Right renal cortex interstitium (tissue), 3 donors: ENCODE data around the gene CIAO2B. TPM values are rescaled to one million over a fixed set of nuclear protein-coding genes. Genes with fewer than 3 reads are reported as not detected.
"Not testable (repeated sequence)": the region's sequence is repeated elsewhere in the genome, so short reads cannot be mapped to it uniquely, and the experiment has no call there.

ENCODE experiments used
- DNase-seq, 3 donors: peaks; one replicate each; pipeline ENCODE4 v3.0.0-alpha.2; 2013; ENCODE audit warnings: low read depth in 3 of 3, low spot score in 2 of 3
- polyA plus RNA-seq, 3 donors: library from polyadenylated mRNA; unstranded; fragments of 120-200 nt; gene quantifications; one replicate each; pipeline ENCODE4 v1.2.1, GENCODE V29; 2013; ENCODE audit not compliant: insufficient read length in 3 of 3

The CIAO2B gene
- polyA plus RNA-seq, 3 donors: 76.4 to 98.5 (median 95.7) TPM

DNA sequence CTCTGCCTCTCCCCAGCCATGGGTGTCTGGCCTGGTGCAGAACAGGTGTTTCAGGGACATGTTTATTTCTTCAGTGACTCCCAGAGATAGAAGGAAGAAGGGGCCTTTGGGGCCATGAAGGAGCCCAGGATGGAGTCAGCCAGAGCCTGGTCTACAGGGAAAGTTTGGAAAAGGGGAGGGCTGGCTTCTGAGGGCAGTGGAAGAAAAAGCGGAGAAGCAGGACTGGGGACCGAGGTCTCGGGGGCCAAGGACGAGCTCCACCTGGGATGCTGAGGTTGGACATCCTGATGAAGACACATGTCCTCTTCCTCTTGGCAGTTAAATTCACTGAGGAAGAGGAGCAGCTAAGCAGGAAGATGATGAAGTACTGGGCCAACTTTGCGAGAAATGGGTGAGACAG lies 8.8 kb upstream of the CIAO2B start:
- no peak for DNase-seq

DNA sequence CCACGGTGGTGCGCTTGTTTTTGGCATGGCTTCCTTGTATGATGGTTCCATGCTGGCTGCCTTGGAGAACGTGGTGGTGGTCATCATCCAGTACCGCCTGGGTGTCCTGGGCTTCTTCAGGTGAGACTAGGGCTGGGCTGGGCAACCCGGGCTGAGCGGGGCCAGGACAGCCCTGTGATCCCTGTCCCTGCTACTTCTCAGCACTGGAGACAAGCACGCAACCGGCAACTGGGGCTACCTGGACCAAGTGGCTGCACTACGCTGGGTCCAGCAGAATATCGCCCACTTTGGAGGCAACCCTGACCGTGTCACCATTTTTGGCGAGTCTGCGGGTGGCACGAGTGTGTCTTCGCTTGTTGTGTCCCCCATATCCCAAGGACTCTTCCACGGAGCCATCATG lies 6.0 kb upstream of the CIAO2B start:
- no peak for DNase-seq

DNA sequence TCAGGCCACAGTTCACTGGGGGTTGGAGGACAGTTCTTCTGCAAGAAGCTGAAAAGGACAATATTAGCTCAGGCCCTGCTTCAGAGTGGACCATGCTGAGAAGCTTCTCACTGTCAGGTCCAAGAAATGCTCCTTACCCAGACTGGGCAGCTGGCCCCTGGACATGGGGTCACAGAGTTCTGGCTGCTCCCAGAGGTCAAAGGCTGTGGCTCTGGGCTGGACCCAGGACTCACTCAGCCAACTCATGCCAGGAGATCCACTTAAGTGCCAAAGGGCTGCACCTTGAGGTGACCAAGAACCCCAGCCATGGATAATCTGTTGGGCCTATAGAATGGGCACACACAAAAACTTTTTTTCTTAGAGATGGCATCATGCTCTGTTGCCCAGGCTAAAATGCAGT lies 5.2 kb upstream of the CIAO2B start:
- no peak for DNase-seq

DNA sequence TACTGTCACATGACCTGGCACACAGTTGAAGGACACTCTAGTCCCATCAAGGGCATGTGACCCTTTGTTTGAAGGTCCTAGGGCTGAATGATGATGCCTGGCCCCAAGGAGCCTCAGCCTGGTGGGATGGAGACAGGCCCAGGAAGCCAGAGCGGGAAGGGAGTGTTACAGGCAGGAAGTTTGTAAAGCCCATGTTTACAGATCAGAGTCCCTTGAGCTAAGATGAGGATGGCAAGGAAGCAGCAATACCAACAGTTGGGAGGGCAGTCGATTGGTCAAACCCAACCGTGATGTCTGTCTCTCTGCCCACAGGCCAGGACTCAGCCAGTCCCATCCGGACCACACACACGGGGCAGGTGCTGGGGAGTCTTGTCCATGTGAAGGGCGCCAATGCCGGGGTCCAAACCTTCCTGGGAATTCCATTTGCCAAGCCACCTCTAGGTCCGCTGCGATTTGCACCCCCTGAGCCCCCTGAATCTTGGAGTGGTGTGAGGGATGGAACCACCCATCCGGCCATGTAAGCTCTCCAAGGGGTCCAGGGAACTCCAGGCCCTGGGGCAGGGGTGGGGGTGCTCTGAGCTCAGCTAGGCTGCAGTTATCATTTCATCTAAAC lies 3.6 kb upstream of the CIAO2B start:
- no peak for DNase-seq

DNA sequence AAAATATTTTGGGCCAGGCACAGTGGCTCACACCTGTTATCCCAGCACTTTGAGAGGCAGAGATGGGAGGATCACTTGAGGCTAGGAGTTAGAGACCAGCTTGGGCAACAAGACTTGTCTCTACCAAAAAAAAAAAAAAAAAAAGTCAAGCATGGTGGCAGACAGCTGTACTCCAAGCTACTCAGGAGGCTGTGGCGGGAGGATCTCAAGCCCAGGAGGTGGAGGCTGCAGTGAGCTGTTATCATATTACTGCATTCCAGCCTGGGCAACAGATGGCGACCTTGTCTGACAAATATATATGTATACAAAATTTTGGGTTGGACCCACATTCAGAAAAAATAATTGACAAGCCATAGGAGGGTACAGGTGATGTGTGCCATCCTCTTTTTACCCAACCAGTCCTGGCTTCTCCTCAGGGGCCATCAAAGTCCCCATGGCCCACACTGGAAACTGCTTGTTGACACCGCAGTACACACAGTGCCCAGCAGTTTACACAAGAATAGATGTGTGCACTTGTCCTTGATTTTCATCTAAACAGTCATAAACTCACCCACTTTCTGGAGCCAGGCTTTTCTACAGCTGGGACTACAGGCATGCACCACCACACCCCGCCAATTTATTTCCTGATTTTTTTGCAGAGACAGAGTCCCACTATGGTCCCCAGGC lies 2.8 kb upstream of the CIAO2B start:
- DNase-seq: no peak

DNA sequence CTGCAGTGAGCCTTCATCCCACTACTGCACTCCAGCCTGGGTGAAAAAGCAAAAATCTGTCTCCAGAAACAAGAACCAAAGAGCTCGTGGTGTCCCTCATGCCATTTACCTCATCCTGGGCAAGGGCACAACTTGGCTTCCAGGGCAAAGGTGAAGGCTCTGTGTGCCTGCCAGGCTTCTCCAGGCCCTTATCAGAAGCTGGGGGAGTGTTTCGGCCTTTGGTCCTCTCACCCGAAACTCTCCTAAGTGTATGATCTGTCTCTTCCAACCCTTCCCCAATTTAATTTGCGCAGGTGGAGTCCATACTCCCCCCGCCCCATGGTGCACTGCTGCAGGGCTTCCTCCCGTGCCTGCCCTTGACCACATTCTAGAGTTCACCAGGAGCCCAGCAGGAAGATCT lies 2.3 kb upstream of the CIAO2B start:
- DNase-seq: no peak

DNA sequence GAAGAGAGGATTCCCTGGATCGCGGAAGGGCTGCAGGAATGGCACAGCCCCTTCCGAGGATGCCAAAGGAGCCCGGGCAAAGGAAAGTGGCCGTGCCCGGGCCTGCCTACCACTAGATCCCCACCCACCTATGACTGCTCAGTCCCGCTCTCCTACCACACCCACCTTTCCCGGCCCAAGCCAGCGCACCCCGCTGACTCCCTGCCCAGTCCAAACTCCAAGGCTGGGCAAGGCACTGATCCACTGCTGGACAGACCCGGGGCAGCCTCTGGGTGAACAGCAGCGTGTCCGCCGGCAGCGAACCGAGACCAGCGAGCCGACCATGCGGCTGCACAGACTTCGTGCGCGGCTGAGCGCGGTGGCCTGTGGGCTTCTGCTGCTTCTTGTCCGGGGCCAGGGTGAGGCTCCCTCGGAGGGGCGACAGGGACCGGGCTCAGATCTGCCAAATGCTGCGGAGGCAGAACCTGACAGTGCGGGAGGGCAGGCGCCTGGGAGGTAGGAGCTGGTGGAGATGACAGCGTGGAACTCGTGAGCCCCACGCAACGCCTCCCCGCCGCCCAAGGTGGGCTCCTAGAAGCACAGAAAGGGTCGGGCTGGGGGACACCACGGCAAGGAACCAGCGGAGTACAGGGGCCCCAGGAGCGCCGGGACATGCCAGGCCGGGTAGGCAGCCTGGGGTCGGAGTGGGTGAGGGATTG lies 1.3 kb upstream of the CIAO2B start, which contains the start of gene CES2:
Gene CES2 (plus strand): TSS at position 203 of the 698 bp plus-strand sequence. CDS start 120 bp downstream, at position 323.
- no peak for DNase-seq

DNA sequence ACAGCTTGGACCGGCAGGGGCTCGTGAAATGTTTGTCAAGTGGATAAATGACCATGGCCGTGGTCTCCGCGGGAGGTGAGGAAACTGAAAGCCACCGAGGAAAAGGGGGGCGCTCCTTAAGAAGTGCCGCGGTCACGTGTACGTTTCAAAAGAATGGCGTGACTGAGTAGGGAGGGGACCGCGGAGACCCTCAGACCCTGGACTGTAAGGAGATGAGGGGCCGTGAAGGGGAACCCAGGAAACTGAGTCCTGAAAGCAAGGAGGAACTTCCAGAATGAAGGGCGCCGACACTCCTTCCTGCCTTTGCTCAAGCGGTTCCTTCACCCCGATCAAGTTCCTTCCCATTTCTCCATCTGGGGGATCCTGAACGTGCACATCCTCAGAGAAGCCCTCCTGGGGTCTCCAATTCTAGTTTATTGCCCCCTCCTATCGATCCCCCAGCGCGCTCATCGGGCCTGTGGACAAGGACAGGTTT lies 674 bp upstream of the CIAO2B start:
- DNase-seq: not testable (repeated sequence)

DNA sequence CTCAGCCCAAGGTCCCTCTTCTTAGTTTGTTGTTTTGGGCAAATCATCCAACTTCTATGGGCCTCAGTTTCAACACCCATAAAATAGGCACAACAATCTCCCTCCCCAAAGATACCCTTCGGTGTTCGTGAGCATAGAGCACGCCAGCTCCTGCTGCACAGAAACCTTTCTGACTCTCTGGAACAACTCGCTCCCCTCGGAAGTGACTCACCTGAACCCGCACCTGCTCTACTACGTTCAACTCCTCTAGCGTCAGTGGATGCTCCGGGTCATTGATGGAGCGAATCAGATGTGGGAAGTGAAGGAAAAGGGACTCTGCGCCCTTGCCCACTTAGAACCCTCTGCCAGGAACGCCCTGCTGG lies 445 bp downstream of the CIAO2B start:
- no peak for DNase-seq

DNA sequence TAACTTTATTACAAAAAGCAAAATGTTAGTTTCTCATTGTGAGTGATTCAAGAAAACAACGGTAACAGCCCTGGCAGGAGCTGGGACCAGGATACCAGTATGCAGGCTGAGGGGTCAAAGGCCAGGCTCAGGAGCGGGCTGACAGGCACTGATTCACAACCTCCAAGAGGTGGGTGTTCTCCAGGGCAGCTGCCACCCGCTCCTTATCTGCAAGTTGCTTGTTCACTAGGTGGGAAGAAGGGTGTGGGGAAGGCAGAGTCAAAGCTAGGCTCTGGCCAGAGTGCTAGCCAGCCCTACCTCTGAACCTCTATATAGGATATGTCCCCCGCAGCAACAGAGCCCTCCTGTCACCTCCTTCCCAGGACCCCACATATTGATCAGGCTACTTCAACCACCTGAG lies 2.1 kb downstream of the CIAO2B start:
- no peak for DNase-seq

DNA sequence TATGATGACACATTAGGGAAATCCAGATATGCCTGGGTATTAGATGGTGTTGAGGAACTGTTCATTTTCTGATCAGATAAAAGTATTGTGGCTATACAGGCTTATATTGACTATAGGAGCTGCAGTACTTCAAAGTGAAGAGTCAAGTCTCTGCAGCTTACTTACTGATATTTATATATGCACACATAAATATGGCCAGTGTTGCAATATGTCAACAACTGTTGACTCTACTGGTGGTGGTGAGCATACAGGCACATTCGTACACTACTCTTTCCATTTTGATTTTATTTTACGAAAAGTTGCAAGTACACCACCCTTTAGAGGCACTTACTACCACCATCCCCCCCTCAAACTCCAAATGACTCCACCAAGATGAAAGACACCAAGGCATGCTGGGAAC lies 2.5 kb downstream of the CIAO2B start:
- no peak for DNase-seq

DNA sequence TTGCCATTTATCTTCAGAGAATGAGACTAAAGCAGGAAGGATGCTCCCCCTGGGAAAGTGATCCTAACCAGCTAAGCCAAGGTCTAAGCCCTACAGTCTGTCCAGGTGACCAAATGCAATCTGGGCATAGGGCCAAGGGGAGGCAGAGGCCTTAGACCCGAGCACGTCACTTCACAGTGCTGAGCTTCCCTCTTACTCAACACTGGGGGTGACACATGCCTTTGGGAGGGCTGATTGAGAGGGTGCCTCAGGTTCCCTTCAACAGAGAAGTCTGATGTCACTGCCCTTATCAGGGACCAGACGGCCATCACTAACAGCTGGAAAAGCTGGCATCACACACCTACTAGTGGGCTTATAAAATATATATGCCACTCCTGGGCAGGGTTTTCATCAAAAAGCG lies 4.0 kb downstream of the CIAO2B start:
- no peak for DNase-seq

DNA sequence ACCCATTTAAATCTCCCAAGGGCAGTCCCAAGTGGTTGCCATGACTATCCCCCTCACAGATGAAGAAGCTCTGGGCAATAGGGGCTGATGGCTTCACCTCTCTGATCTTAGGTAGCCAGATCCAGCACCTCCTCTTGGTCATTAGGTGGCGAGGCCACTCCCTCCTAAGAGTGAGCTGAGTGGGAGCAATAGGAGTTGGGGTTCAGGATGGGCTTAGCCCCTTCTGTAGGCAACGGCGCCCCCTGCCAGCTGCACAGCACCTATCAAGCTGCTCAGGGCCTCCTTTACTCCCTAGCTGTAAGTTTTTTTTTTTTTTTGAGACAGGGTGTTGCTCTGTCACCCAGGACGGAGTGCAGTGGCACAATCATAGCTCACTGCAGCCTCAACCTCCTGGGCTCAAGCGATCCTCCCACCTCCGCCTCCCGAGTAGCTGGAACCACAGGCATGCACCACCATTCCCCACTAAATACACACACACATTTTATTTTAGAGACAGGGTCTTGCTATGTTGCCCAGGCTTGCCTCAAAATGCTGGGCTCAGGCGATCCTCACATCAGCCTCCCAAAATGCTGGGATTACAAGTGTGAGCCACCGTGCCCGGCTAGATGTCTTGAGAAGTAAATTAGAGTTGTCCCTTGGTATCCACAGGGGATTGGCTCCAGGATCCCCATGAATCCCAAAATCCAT lies 5.4 kb downstream of the CIAO2B start:
- no peak for DNase-seq

DNA sequence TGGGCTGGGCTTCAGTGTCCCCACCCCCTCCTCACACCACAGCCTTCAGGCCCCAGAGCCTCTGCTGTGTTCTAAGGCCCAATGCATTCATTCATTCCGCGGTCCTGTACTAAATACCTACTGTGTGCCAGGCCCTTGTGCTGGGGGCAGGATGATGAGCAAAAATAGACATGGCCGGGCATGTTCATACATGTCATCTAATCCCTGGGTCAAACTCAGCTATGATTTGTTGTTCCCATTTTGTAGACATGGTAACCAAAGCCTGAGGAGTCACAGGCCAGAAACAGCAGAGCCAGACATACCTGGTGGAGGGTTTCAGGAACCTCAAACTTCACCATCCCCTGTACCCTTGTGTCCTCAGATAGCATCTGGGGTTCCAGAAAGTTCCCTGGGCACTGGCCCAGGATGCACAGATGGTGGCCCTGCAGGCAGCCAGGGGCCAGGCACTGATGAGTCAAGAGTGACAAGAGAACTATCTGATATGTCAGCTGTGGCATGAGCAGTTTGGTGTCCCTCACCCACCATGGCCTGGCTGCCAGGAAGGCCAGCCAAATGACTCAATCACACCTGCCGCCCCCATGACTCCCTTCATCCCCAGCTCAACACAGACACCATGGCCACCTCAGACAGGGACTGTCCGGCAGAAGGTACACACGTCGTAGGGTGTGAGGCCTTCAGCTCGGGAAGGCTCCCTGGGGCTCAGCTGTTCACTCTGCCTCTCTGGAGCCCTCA lies 6.1 kb downstream of the CIAO2B start:
- DNase-seq: no peak

DNA sequence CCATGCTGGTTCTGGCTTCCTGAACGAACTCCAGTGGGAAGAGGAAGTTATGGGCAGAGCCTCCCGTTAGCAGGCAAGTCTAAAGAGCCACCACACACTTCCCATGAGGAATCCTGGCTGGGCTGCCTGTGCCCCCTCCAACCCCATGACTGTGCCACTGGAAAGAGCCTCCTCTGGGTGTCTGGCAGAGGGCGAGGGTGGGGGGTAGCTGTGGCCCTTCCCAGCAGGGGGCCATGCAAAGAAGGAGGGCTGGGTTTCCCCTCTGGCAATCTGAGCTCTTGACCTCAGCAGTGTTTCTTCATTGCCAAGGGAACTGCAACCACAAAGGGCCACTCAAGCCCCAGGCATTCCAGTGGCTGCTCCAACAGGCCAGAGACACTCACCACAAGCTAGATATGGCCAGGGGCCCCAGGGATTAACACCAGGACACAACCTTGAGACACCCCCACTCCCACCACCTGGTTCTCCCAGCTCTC lies 7.2 kb downstream of the CIAO2B start:
- DNase-seq: no peak

DNA sequence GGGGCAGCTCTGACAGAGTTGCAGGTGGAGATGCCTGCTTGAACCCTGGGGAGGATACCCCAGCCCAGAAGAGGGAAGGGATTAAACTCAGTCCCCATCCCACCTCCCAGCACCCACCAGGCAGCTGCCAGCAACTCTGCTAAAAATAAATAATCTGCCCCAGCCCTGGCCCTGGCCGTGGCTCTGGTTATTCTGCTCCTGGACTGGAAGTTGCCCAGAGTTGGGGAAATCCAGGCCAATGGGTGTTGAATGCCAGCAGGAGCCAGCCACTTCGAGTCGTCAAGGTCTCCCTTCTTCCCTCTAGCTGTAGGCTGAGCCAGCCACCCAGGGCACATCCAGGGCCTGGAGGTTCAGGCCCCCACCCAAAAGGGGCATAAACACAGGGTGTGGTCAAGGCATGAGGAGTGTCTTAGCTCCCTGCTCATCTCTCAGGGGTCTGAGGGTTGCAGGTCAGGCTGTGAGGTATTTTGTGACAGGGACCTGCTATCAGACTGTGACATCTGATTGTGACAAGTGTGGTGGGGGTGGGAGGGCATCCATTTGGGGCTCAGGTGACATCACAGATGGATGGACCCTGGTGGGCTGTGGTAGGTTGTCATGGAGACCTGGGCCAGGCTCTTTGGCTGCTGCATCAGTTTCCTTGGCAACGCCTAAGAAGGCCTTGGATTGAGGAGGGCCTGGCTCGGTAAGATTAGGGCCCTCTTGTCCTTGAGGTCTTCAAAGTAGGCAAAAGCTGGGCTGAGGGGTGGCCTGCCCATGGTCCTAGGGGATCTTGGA lies 7.8 kb downstream of the CIAO2B start:
- no peak for DNase-seq

DNA sequence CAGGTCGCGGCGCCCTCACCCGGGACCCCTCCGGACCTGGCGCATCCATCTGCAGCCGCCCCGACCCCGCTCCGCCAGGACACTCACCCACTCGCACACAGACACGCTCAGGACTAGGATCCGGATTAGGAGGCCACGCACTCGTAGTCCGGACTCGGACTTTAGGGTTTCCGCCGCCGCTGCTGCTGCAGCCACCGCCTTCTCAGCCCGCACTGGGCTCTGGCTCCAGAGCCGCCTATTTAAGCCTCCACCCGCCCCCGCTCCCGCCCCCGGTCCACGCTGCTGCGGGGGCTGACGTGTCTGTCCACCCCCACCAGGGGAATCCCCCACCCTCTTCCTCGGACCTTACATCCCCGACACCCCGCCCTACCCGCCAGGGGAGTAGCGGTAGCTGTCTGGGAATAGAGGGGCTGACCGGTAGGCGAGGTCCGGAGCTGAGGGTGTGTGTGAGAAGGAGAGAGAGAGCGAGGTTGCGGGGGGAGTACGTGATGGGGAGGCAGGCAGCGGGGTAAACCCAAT lies 8.8 kb downstream of the CIAO2B start, which contains the start of gene RRAD:
Gene RRAD (minus strand): TSS at position 214 of the 519 bp plus-strand sequence. CDS start 356 bp downstream, outside the sequence.
- no peak for DNase-seq

DNA sequence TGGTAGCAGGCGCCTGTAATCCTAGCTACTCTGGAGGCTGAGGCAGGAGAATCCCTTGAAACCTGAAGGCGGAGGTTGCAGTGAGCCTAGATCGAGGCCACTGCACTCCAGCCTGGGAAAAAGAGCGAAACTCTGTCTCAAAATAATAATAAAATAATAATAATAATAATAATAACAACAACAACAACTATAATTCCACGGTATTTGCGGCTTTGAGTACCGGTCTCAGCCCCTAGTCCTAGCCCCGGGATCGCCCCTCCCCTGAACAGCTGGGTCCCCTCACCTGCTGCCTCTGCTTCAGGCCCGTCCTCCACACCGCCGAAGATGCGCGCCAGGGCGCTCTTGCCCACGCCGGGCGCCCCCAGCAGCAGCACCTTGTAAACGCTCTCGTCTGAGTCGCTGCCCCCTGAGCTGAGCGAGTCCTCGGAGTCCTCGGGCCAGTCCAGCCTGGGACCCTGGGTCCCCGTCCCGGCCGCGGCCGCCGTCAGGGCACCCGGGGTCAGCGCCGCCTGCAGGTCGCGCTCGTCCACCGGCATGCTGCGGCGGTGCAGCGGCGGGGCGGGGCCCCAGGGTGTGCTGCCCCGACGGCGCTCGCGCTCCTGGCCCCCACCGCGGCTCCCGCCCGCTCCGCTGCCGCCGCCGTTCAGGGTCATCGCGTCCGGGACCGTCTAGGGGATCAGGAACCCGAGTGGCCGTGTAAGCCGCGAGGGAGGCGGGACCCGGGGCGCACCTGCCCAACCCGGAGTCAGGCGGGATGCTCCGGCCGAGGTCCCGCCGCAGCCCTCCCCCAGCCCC lies 9.5 kb downstream of the CIAO2B start:
- DNase-seq: no peak

DNA sequence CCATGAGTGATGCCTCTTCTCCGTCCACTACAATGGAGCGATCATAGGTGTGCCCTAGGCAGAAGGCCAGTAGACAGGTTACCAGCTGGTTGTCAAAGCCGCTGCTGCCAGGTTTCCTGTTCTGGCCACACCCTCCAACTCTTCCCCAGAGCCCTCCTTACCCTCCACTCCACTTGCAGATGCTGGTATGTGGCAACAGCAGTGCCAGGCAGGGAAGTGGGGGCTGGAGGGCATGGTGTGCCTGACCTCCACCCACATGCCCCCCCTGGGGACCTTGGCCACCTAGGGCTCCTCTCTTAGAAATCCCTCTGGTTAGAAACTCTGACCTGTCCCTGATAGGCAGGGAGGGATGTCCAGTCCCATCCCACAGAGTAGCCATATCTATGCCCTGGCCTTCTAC lies 10.3 kb downstream of the CIAO2B start:
- no peak for DNase-seq
